Endothelial cell of umbilical vein (primary cell): ENCODE data around the gene GPX7. TPM values are rescaled to one million over a fixed set of nuclear protein-coding genes. Genes with fewer than 3 reads are reported as not detected.

Source experiments
- BruUV-seq: library from RNA; stranded (reverse); fragments of 400-500 nt; replicated peaks from 2 replicates; lab custom pipeline; 2021; lab: Mats Ljungman, UMichigan
- CTCF ChIA-PET: fragments of 300-600, 350-600 bp; sonication (Branson Sonifier 250); formaldehyde crosslinking; loops from one replicate; lab custom pipeline; 2021; ENCODE audit warnings: antibody characterized with exemption, inconsistent platforms; lab: Charles Lee
- POLR2A ChIA-PET: fragments of 300-600, 350-600 bp; sonication (Branson Sonifier 250); formaldehyde crosslinking; loops from one replicate; lab custom pipeline; 2021; ENCODE audit warnings: antibody characterized with exemption, inconsistent platforms; lab: Charles Lee
- DNase-seq: peaks from one replicate; pipeline ENCODE4 v3.0.0-alpha.2; 2011; ENCODE audit warnings: low read depth, low spot score
- FAIRE-seq: peaks from 2 replicates; lab custom pipeline; 2011; peaks lifted over from hg19 to GRCh38; lab: Jason Lieb, UNC
- H2AFZ ChIP-seq: 2 replicates; pipeline ENCODE4 v1.6.0; 2012; ENCODE audit warnings: low read depth, low read length, control low read depth, inconsistent platforms
- H3K27ac ChIP-seq: 2 replicates; pipeline ENCODE4 v1.5.1; 2011; ENCODE audit warnings: low read depth, mild to moderate bottlenecking, control low read depth, low read length, moderate library complexity; ENCODE audit not compliant: insufficient read depth
- H3K27me3 ChIP-seq, 2 experiments: 2 replicates each; pipeline versions ENCODE4 v1.6.0 to v1.6.1; 2011; ENCODE audit warnings: low read length in 2 of 2, mixed read lengths in 1 of 2; ENCODE audit not compliant: control insufficient read depth in 2 of 2, insufficient read depth in 2 of 2
- H3K36me3 ChIP-seq, 2 experiments: 2 replicates in 1 of 2; 3 replicates in 1 of 2; pipeline ENCODE4 v1.5.1; 2011; ENCODE audit warnings: low read length in 2 of 2, mild to moderate bottlenecking in 1 of 2, moderate library complexity in 1 of 2; ENCODE audit not compliant: control insufficient read depth in 2 of 2, insufficient read depth in 2 of 2; ENCODE audit errors: extremely low read depth in 1 of 2
- H3K4me1 ChIP-seq: 3 replicates; pipeline ENCODE4 v1.5.1; 2011; ENCODE audit warnings: mild to moderate bottlenecking, low read length; ENCODE audit not compliant: control insufficient read depth, insufficient read depth; ENCODE audit errors: extremely low read depth
- H3K4me2 ChIP-seq: 2 replicates; pipeline ENCODE4 v1.6.1; 2011; ENCODE audit warnings: low read length, control low read depth, mixed read lengths; ENCODE audit not compliant: insufficient read depth
- H3K4me3 ChIP-seq, 3 experiments: fragments of 200-600 bp in 1 of 3; sonication (generic), shearing (Covaris generic) in 1 of 3; replicated peaks in 1 of 3; 2 replicates each; pipeline ENCODE4 v1.5.1; 2011 to 2016; ENCODE audit warnings: control low read depth in 3 of 3, low read length in 3 of 3, mild to moderate bottlenecking in 2 of 3, inconsistent platforms in 1 of 3, low read depth in 1 of 3, moderate library complexity in 1 of 3; ENCODE audit not compliant: insufficient read depth in 1 of 3
- H3K79me2 ChIP-seq: 2 replicates; pipeline ENCODE4 v1.6.0; 2012; ENCODE audit warnings: low read length, inconsistent platforms; ENCODE audit not compliant: control insufficient read depth, insufficient read depth
- H3K9ac ChIP-seq: replicated peaks from 2 replicates; pipeline ENCODE3; 2011; ENCODE audit warnings: low read length, control low read depth; ENCODE audit not compliant: insufficient read depth; ENCODE audit errors: extremely low read depth
- H3K9me1 ChIP-seq: replicated peaks from 3 replicates; pipeline ENCODE4 v1.6.0; 2011; ENCODE audit warnings: mild to moderate bottlenecking, low read length; ENCODE audit not compliant: control insufficient read depth, insufficient read depth; ENCODE audit errors: extremely low read depth
- H3K9me3 ChIP-seq: replicated peaks from 2 replicates; pipeline ENCODE4 v1.5.1; 2012; ENCODE audit warnings: low read length, inconsistent platforms; ENCODE audit not compliant: control insufficient read depth, insufficient read depth
- H4K20me1 ChIP-seq: replicated peaks from 2 replicates; pipeline ENCODE3; 2011; ENCODE audit warnings: mild to moderate bottlenecking, low read length; ENCODE audit not compliant: control insufficient read depth, insufficient read depth; ENCODE audit errors: extremely low read depth
- EZH2 ChIP-seq: IDR thresholded peaks from 2 replicates; pipeline ENCODE4 v1.6.1; 2012; ENCODE audit warnings: borderline replicate concordance, low read depth, mild to moderate bottlenecking, moderate library complexity, low read length, inconsistent platforms; ENCODE audit not compliant: severe bottlenecking
- FOS ChIP-seq: IDR thresholded peaks from 2 replicates; pipeline ENCODE4 v1.6.1; 2011; ENCODE audit warnings: mild to moderate bottlenecking, low read length, moderate library complexity, borderline replicate concordance; ENCODE audit not compliant: insufficient read depth
- GATA2 ChIP-seq: IDR thresholded peaks from 2 replicates; pipeline ENCODE4 v1.7.0; 2011; ENCODE audit warnings: low read depth, mild to moderate bottlenecking, moderate library complexity, mixed read lengths, low read length; ENCODE audit not compliant: insufficient read length, insufficient read depth
- JUN ChIP-seq: IDR thresholded peaks from 2 replicates; pipeline ENCODE4 v1.6.1; 2011; ENCODE audit warnings: borderline replicate concordance, low read depth; ENCODE audit not compliant: insufficient read length, insufficient read depth
- MYC ChIP-seq: IDR thresholded peaks from one replicate; pipeline ENCODE4 v1.6.1; 2011; ENCODE audit warnings: mild to moderate bottlenecking, low read depth, low read length
- POLR2A ChIP-seq: IDR thresholded peaks from 2 replicates; pipeline ENCODE4 v1.6.1; 2012; ENCODE audit warnings: low read depth, mild to moderate bottlenecking, control low read depth, low read length
- POLR2AphosphoS5 ChIP-seq: IDR thresholded peaks from 2 replicates; pipeline ENCODE4 v1.6.1; 2012; ENCODE audit warnings: low read depth, mild to moderate bottlenecking, control low read depth, low read length, moderate library complexity; ENCODE audit not compliant: insufficient read depth
- dilution Hi-C: fragments of 300-500 bp; cut with MboI; formaldehyde crosslinking; loops from one replicate; pipeline ENCODE4 v1.15.0; 2019; ENCODE audit warnings: low sequenced_read_pairs; ENCODE audit not compliant: extremely low pct_ligation_motif_present
- intact Hi-C: fragments of 100-400 bp; cut with micrococcal nuclease; formaldehyde crosslinking; loops from one replicate; pipeline ENCODE4 v1.10.0; 2022
- polyA plus RNA-seq, 4 experiments: library from polyadenylated mRNA; depleted of rRNA in 3 of 4; stranded (reverse) in 3 of 4; unstranded in 1 of 4; fragments of >200 nt; gene quantifications; 2 replicates each; pipeline versions ENCODE4 v1.2.1 to v1.2.3, GENCODE V29; 2011 to 2012; ENCODE audit warnings: missing spikeins in 1 of 4
- total RNA-seq: library from RNA; stranded (reverse); gene quantifications from 2 replicates; pipeline ENCODE4 v1.2.3, GENCODE V29; 2021

The GPX7 gene
- total and polyA plus RNA-seq, 2 donors (not counting 3 experiments of a cell fraction or from before 2014, with no cell fraction given): 8.9 to 25.7 TPM

DNA sequence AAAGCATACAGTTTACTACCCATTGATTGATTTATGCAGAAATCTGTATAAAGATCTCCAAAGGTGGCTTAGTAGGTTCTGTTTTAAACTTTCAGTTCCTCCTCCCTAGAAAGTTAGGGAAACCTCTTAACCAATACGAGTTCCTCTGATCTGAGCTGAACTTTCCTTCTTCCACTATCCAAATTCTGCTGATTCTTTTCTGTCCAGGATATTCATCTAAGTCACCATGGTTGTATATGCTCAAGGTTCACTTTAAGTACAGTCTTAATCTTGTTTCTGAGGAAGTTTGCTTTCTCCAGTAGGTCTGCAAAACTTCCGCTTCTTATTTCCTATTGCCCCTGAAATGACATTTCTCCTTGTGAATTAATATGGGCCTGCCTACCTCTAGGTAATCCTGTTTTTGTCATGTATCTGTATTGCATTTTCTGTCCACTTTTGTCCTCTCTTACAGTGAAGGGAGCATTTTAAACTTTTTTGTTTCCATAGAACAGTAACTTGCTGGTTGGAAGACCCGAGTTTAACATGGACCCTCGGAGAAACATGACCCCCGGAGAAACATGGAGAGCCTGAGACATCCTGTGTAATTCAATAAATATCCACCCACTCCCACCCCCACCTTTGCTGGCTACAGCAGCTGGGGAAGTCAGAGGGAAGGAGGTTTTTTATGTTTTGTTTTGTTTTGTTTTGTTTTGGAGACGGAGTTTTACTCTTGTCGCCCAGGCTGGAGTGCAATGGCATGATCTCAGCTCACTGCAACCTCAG lies 32.5 kb upstream of the GPX7 start:
- Histone ChIP-seq H3K4me2 (peak overlapping the region; percentile 73), H3K79me2 (no peaks in the 10 kb centered on the region), H3K9me3 (no peaks in the 10 kb centered on the region), H4K20me1 (no peaks in the 10 kb centered on the region), H3K9ac (no peak overlapping the region), H3K9me1 (no peaks in the 10 kb centered on the region), H3K4me1 (peaks cover 12% of the 10 kb centered on the region), H3K27ac (peak overlapping the region; percentile 18), H3K4me3 (no peak overlapping the region), H3K36me3 (no peaks in the 10 kb centered on the region), H3K27me3 (no peaks in the 10 kb centered on the region), H2AFZ (peak overlapping the region; percentile 25)
- FAIRE-seq (peak; percentile 85), DNase-seq (peak; percentile 76)
- no TSS peak for BruUV-seq
- ChIA-PET POLR2A (no interaction called here), CTCF (interaction anchor here (1.4 to 2.4 kb wide), 2 partner anchors 13 to 16 kb away, joined by 4 to 6 read pairs; partner anchors contain the start of gene TUT4)
- TF ChIP-seq MYC (no peak), GATA2 (no peak)
- dilution Hi-C loops: no loop called here
- intact Hi-C loops: loop anchor here (1.0 kb wide), 1 partner anchor 16 kb away; the partner anchor contains the start of gene TUT4

DNA sequence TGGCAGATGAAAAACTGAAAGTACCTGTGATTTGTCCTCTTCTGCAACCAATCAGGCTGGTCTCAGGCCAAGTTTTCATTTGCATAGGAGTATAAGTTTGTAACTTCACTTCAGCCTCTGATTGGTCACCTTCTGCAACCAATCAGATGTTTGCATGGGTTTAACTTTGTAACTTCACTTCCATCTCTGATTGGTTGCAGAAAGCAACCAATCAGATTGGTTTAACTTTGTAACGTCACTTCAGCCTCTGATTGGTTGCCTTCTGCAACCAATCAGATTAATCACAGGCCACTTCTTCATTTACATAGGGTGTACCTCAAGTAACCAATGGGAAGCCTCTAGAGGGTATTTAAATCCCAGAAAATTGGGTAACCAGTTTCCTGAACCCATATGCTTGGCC lies 30.4 kb upstream of the GPX7 start:
- no peak for DNase-seq
- Histone ChIP-seq H3K9me1 (no peaks in the 10 kb centered on the region), H3K9ac (no peak overlapping the region), H3K79me2 (no peaks in the 10 kb centered on the region), H3K36me3 (no peaks in the 10 kb centered on the region), H2AFZ (no peak overlapping the region), H4K20me1 (no peaks in the 10 kb centered on the region), H3K27me3 (no peaks in the 10 kb centered on the region), H3K9me3 (no peaks in the 10 kb centered on the region), H3K27ac (no peak overlapping the region), H3K4me1 (peaks cover 12% of the 10 kb centered on the region), H3K4me3 (no peak overlapping the region), H3K4me2 (no peak overlapping the region)
- FAIRE-seq: peak; percentile 21
- POLR2A ChIA-PET: no interaction called here
- CTCF ChIA-PET: no interaction called here
- intact Hi-C loops (no loop called here), dilution Hi-C loops (no loop called here)
- TF ChIP-seq EZH2 (no peak), MYC (no peak), POLR2A (no peak), JUN (no peak), FOS (no peak), GATA2 (no peak), POLR2AphosphoS5 (no peak)
- no TSS peak for BruUV-seq
